ENCODE data around the gene LCE2C.
"Not testable (repeated sequence)": the region's sequence is repeated elsewhere in the genome, so short reads cannot be mapped to it uniquely, and the experiment has no call there.

Gene LCE2C, protein sequence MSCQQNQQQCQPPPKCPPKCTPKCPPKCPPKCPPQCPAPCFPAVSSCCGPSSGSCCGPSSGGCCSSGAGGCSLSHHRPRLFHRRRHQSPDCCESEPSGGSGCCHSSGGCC

DNA sequence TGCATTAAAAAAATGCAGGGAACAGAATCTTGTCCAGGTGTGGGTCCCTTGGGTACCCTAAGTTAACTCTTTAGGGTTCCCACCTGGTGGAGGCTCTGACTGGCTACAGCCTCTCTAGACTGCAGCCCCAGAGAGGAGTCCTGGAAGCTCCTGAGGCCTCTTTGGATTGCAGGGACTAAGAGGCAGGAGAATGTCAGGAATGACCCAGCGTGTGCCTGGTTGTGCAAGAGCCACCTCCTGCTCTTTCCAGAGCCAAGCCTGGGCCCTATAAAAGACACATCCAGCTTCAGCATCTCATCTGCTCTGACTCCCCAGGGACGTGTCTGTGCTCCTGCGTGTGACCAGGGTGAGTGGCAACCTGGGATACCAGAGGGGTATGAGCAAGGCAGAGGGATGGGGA lies at the start of gene LCE2C:
TSS of gene LCE2C (plus strand) at position 297 of the 400 bp plus-strand sequence. CDS start 737 bp downstream, outside the sequence.
- not testable (repeated sequence) for DNase-seq (ENCODE audit: low read depth)

DNA sequence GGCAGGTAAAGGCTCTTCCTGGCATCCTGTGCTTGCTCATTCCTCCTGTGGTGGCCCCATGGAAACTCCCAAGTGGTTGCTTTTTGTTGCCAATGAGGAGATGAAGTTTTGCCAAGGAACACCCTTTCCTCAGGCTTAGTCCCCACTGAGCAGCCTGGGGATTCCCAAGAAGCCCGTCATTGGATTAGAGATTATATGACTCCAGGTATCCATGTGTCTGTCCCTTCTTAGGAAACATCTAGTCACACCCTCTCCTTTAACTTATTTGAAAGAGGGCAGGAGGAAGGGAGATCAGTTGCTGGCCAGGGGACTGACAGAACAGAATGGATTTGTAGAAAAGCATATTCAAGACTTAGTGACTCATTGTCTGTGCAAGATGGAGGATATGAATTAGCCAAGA lies 48.3 kb upstream of the LCE2C start:
- DNase-seq (ENCODE audit: low read depth): no peak

DNA sequence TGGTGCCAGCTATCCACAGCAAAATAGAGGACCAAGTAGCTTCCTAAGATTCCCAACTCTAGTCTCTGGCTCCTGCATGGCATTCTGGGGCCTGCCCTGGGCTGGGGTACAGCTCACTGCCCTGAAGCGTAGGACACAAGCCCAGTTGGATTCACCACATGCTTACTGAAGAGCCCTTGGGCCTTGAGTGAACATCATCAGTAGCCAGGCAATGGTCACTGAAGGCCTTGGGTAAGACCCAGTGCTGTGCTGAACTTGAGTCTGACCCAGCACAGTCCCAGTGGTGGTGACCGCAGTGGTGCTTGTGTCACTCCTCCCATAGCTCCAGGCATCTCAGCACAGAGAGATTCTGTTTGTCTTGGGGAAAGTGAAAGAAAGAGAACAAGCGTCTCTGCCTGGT lies 44.5 kb upstream of the LCE2C start:
- DNase-seq (ENCODE audit: low read depth): no peak

DNA sequence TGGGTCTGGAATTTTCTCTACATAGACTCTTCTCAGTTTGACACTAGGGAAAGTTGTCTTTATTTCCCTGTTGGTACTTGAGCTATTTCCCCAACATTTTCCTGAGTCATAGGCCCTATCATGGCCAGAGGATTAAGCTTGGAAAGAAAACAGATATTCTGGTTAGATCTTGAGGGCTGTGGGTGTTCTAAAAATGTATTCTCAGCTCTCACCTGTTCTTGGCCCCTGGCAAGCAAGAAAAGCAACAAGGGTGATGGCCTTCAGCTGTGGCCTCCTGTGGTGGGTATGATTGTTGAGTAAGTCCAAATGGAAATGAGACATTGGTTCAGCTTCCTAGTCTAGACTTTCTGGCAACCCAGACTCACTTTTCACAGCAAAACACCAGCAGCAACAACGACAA lies 34.7 kb upstream of the LCE2C start:
- no peak for DNase-seq (ENCODE audit: low read depth)

DNA sequence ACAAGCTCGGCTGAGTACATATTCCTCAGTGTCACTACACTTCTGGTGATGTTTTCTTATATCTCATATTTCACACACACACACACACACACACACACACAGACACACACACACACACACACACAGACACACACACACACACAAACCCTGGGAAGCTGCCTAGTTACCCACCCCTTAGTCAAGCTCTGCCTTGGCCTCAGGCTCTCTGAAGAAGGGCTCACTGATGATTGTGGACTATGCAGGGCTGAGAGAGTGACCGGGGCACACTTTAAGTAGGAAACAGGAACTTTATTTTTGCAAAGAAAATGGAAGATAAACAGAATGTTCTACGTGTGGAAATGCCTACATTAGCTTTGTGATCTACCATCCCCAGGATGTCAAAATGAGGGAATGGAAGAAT lies 31.1 kb upstream of the LCE2C start:
- no peak for DNase-seq (ENCODE audit: low read depth)

DNA sequence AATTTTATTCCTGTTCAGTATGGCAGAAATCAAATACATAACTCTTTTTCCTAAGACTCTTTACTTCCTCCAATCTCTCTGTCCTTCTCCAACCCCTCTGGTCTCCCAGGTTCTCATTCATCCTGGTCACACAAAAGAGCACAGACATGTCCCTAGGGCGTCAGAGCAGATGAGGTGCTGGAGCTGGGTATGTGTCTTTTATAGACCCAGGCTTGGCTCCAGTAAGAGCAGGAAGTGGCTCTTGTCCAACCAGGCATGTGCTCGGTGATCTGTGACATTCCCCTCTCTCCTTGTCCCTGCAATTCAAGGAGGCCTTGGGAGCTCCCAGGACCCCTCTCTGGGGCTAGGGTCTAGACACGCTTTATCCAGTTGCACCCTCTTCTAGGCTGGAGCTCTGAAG lies 29.9 kb upstream of the LCE2C start:
- DNase-seq (ENCODE audit: low read depth): no peak

DNA sequence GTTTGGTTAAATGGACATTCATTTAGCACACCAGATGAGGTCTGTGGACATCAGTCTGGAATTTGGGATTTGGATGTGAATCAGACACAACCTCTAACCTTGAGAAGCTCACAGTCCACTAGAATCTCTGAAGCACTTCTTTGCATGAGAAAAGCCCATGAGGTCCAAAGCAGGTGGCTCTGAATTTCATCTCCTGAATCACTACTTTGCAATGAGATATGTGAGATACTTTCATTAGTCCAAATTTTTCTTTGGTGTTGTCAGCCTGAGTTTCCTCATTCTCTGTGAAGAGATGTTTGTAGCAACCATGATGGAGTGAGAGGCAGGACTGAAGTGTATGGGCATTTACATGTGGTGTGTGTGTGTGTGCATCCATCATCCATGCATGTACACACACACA lies 28.4 kb upstream of the LCE2C start:
- DNase-seq (ENCODE audit: low read depth): no peak

DNA sequence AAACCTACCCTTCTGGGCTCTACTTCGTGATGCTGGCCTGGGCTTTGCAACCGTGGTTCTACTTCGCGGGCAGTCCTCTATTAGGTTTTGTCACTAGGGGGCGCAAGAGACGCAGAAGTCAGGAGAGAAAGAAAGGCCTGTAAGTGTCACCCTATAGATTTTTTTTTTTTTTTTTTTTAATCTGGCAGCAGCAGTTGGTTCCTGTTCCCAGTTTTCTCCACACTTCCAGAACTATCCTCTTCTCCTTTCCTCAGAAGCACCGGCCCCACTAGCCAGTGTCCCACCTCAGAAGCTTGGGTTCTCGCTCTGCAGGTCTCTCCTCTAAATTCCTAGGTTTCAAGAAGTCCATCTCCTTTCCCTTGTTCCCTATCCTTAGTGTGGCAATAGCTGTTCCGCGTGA lies 21.0 kb upstream of the LCE2C start:
- peak; percentile 45 for DNase-seq (ENCODE audit: low read depth)

DNA sequence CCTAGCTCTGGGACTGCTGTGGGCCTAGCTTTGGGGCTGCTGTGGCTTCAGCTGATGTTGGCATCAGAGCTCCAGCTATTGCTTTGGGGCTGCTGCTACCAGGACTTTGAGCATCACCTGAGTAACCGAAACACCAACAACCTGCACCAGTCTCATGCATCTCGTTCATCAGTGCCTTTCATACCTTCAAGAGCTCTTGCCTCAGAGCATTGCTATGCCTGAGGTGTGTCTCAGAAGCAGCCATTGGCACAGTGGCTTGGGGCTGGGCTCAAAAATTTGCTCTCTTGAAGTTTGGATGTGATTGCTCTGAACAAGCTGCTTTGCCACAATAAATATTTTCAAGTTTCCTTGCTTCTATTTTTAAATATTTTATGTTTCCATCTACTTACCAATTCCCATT lies 18.6 kb upstream of the LCE2C start:
- no peak for DNase-seq (ENCODE audit: low read depth)

DNA sequence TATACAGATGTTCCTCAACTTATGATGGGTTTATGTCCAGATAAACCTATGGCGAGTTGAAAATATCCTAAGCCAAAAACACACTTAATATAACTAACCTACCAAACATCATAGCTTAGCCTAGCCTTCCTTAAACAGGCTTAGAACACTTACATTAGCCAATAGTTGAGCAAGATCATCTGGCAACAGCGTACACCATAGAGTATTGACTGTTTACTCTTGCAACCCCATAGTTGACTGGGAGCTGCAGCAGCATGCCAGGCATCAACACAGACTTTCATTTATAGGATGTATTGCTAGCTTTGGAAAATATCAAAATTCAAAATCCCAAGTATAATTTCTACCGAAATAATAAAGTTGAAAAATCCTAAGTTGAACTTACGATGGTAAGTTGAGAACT lies 17.4 kb upstream of the LCE2C start:
- no peak for DNase-seq (ENCODE audit: low read depth)

DNA sequence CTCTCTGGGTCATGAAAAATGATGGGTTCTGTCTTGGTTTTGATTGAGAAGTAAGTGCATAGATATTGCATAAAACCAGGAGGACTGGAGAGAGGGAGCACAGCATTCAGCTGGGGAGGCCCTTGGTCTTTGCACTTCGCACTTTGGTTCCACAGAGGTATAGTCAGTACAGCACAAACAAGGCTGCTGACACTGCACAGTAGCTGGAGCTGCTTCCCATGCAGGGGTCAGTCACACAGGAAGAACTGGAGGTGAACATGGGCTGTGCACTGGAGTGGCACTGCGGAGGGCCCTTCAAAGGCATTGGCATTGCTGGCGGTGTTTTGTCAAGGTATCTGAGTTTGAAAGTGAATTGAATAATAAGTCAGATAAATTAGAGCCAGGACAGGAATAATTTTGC lies 16.4 kb upstream of the LCE2C start:
- no peak for DNase-seq (ENCODE audit: low read depth)

DNA sequence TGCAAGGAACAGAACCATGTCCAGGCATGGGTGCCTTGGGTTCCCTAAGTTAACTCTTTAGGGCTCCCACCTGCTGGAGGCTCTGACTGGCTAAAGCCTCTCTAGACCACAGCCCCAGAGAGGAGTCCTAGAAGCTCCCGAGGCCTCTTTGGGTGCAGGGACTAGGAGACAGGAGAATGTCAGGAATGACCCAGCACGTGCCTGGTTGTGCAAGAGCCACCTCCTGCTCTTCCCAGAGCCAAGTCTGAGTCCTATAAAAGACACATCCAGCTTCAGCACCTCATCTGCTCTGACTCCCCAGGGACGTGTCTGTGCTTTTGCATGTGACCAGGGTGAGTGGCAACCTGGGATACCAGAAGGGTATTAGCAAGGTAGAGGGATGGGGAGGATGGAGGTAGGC lies 12.0 kb upstream of the LCE2C start, which contains the start of gene LCE2D:
TSS of gene LCE2D (plus strand) at position 283 of the 400 bp plus-strand sequence. CDS start 726 bp downstream, outside the sequence.
- DNase-seq (ENCODE audit: low read depth): no peak

DNA sequence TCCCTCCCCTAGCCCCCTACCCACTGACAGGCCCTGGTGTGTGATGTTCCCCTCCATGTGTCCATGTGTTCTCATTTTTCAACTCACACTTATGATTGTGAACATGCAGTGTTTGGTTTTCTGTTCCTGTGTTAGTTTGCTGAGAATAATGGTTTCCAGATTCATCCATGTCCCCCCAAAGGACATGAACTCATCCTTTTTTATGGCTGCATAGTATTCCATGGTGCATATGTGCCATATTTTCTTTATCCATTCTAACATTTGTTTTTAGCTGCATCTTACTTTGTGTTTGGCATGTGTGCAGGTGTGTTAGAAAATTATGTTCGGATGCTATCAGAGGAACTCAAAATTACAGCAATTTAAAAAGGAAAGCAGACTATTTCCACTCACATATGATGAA lies 8.9 kb upstream of the LCE2C start:
- not testable (repeated sequence) for DNase-seq (ENCODE audit: low read depth)

DNA sequence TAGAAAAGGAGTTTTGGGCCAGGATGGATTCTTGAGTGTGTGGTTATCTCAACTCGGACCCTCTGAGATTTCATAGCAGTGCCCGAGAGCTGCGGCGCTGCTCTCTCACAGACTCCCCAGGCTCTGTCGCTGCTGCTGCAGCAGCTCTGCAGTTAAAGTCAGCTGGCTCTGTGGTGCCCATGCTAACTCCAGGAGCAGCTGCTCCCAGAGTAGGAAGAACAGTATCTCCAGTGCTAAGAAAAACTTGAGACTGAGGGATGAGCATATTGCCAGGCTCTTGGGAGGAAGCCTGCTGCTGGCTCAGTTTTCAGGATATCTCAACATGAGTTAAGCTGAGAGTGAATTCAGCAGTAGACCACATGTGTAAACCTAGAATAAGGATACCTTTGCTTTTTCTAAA lies 7.4 kb upstream of the LCE2C start:
- DNase-seq (ENCODE audit: low read depth): no peak

DNA sequence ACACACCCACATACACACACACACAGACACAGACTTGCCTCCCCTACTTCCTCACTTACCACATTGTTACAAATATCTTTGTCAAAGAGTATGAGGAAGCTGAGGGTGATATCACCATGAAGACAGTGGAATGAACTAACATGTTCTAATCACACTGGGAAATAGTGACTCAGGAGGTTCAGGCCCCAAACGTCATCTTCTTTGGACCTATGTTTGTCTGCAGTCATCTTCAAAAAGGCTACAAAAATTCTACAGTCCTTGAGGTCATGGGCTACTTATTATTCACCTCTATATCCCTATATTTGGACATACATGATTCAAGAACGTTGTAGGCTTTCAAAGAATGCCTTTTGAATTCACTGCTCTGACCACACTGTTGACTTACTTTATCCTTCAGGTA lies 2.1 kb upstream of the LCE2C start:
- DNase-seq (ENCODE audit: low read depth): no peak

DNA sequence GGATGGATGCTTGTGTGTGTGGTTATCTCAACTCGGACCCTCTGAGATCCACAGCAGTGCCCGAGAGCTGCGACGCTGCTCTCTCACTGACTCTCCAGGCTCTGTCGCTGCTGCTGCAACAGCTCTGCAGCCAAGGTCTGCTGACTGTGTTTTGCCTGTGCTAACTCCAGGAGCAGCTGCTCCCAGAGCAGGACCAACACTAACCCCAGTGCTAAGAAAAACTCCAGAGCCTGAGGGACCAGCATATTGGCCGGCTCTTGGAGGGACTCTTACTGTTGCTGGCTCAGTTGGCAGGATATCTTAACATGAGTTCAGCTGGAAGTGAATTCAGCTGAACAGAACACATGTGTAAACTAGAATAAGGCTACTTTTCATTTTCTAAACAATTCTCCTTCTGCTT lies 4.4 kb downstream of the LCE2C start:
- DNase-seq (ENCODE audit: low read depth): no peak

DNA sequence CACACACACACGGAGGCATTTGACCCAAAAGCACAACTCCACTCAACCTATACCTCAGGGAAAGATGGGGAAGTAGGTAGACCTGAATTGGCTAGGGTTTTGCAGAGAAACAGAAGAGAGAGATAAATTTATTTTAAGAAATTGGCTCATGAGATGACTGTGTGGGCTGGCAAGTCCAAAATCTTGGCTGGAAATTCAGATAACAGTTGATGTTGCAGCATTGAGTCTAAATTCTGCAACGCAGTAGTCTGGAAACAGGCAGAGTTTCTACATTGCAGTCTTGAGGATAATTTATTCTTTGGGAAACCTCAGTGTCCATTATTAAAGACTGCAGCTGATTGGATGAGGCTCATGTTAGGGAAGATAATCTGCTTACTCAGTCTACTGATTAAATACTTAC lies 6.5 kb downstream of the LCE2C start:
- no peak for DNase-seq (ENCODE audit: low read depth)

DNA sequence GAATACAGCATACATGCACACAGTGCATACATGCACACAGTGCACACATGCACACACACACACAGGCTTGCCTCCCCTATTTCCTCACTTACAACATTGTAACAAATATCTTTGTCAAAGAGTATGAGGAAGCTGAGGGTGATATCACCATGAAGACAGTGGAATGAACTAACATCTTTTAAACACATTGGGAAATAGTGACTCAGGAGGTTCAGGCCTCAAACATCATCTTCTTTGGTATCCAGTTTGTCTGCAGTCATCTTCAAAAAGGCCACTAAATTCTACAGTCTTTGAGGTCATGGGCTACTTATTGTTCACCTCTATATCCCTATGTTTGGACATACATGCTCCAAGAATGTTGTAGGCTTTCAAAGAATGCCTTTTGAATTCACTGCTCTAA lies 8.8 kb downstream of the LCE2C start:
- DNase-seq (ENCODE audit: low read depth): no peak

DNA sequence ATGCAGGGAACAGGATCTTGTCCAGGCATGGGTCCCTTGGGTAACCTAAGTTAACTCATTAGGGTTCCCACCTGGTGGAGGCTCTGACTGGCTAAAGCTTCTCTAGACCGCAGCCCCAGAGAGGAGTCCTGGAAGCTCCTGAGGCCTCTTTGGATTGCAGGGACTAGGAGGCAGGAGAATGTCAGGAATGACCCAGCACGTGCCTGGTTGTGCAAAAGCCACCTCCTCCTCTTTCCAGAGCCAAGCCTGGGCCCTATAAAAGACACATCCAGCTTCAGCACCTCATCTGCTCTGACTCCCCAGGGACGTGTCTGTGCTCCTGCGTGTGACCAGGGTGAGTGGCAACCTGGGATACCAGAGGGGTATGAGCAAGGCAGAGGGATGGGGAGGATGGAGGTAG lies 10.7 kb downstream of the LCE2C start, which contains the start of gene LCE2B:
TSS of gene LCE2B (plus strand) at position 301 of the 400 bp plus-strand sequence. CDS start 721 bp downstream, outside the sequence.
- DNase-seq (ENCODE audit: low read depth): not testable (repeated sequence)

DNA sequence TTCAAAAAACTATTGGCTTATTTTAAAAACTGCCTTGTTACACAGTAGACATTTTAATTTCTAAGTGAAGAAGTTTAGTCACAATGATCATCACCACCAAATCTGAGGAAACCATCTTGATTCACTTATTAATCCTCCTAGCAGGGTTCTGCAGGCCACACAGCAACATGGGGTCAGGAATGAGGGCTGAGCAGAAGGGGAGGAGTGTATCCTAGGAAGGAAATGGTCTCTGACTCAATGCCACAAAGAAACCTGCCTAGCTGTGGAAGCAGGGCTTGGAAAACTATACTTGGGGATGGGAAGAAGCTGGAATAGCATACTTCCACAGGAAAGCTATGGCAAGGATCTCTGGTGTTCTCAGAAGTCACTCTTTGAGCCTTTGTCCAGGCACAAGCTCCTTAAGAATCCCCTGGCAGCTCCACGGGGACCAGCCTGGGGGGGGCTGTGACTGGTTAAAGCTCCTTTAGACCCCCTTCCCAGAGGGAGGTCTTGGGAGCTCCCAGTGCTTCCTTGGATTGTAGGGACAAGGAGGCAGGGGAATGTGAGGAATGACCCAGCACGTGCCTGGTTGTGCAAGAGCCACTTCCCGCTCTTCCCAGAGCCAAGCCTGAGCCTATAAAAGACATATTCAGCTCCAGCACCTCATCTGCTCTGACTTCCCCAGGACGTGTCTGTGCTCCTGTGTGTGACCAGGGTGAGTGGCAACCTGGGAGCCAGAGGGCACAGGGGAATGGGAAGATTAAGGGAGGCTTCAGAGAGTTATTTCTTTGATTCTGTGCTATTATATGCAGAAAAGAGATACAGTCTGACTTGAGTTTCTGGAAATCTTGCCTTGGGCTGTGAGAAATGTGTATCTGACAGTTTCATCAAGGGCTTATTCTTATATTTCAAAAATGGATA lies 22.9 kb downstream of the LCE2C start, which contains the start of gene LCE2A:
TSS of gene LCE2A (plus strand) at position 645 of the 900 bp plus-strand sequence. CDS start 557 bp downstream, outside the sequence.
- DNase-seq (ENCODE audit: low read depth): peak; percentile 21

DNA sequence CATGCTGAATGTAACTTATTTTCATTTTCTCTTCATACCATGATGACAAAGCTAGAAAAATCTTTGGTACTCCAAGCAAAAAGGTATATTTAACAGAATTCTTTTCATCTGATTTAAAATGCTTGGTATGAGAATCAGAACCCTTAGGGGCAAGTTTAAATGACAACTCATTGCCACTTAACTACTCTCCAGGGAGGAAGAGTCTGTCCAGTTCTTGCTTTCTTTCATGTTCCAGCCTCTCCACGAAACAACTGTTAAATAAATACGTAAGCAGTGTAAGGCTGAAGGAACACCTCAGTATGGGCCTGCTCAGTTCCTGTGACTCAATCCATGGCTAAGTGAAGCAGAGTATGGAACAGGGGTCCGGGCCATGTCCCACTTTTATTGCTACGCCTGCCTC lies 24.7 kb downstream of the LCE2C start:
- DNase-seq (ENCODE audit: low read depth): peak; percentile 20

DNA sequence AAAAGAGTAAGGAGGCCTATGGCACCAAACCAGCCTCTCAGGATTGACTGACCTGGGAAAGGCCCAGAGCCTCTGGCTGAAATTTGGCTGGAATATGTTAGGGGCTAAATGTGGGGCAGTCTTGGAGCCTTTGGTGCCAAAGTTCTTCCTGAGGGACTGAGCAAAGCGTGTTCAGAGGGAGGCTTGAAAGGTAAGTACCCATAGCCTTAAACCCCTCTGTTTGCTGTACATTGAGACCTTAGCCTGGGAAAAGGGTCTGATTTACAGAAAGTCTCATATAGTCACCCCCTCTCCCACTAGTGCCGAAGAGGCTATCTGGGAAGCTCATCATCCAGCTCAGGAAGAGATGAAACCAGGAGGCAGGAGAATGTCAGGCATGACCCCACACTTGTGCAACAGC lies 32.8 kb downstream of the LCE2C start, which contains the start of gene LCE4A:
TSS of gene LCE4A (plus strand) at position 301 of the 400 bp plus-strand sequence. CDS start 916 bp downstream, outside the sequence.
- no peak for DNase-seq (ENCODE audit: low read depth)

DNA sequence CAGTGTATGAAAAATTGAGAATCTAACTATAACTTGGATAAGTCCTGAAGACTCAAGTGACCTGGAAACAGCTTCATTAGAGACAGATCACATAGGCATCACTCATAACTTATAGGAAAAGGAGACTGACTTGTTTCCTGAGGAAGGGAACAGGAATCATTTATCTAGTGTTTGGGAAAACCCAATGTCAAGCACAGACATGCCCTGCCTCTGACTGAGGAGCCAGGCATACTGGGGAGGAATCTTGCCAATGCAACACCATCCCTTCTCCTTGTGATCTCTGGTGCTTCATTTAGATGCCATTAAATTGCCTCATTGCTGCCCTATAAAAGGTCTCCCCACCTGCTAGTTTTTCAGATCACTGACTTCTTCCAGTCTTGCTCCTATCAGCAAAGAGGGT lies 43.2 kb downstream of the LCE2C start:
- no peak for DNase-seq (ENCODE audit: low read depth)

Measured in EH (cell line).